SK-N-SH (cell line): Measurements from ENCODE around the gene SCYGR1. TPM values are rescaled to one million over a fixed set of nuclear protein-coding genes. Genes with fewer than 3 reads are reported as not detected.

ENCODE experiments used
- CTCF ChIA-PET: fragments of 300-600, 350-600 bp; formaldehyde crosslinking; extraction: SDS; loops from one replicate; lab custom pipeline; 2021; lab: Yijun Ruan, JAX
- POLR2A ChIA-PET: fragments of 350-600 bp; sonication (Branson Sonifier 250); formaldehyde crosslinking; extraction: SDS; loops from one replicate; lab custom pipeline; 2020; ENCODE audit warnings: antibody characterized with exemption, inconsistent platforms; lab: Yijun Ruan, JAX
- DNase-seq: peaks from one replicate; pipeline ENCODE4 v3.0.0; 2012
- H2AFZ ChIP-seq: fragments of 200-600 bp; sonication (generic); 2 replicates; pipeline ENCODE4 v1.8.1; 2016; ENCODE audit warnings: antibody characterized with exemption, mild to moderate bottlenecking, low read depth
- H3F3A ChIP-seq: fragments of 200-600 bp; sonication (generic); replicated peaks from 2 replicates; pipeline ENCODE3; 2016; ENCODE audit warnings: antibody characterized with exemption, mild to moderate bottlenecking; ENCODE audit not compliant: insufficient read depth
- H3K27ac ChIP-seq, 2 experiments: fragments of 200-500 bp in 1 of 2; fragments of 200-600 bp in 1 of 2; sonication (Bioruptor generic) in 1 of 2; sonication (generic), shearing (Covaris generic) in 1 of 2; 2 replicates each; pipeline versions ENCODE4 v1.5.1 to v1.6.1; 2014 to 2016; ENCODE audit warnings: low read depth in 2 of 2, inconsistent platforms in 1 of 2, low read length in 1 of 2, mild to moderate bottlenecking in 1 of 2, mixed read lengths in 1 of 2
- H3K27me3 ChIP-seq: fragments of 200-600 bp; sonication (generic), shearing (Covaris generic); 2 replicates; pipeline ENCODE4 v1.6.1; 2016; ENCODE audit warnings: mixed run types; ENCODE audit not compliant: insufficient read depth
- H3K36me3 ChIP-seq, 2 experiments: fragments of 200-500 bp in 1 of 2; fragments of 200-600 bp in 1 of 2; sonication (Bioruptor generic) in 1 of 2; sonication (generic) in 1 of 2; replicated peaks in 1 of 2; 2 replicates each; pipeline versions ENCODE3 to v1.5.1; 2014 to 2016; ENCODE audit warnings: low read length in 1 of 2, mild to moderate bottlenecking in 1 of 2; ENCODE audit not compliant: insufficient read depth in 2 of 2, control insufficient read depth in 1 of 2
- H3K4me1 ChIP-seq, 2 experiments: fragments of 200-500 bp in 1 of 2; fragments of 200-600 bp in 1 of 2; sonication (Bioruptor generic) in 1 of 2; sonication (generic), shearing (Covaris generic) in 1 of 2; 2 replicates each; pipeline versions ENCODE4 v1.5.1 to v1.6.1; 2014 to 2016; ENCODE audit warnings: low read depth in 1 of 2, low read length in 1 of 2, mixed run types in 1 of 2; ENCODE audit not compliant: insufficient read depth in 2 of 2, control insufficient read depth in 1 of 2
- H3K4me2 ChIP-seq: fragments of 200-600 bp; sonication (generic), shearing (Covaris generic); 2 replicates; pipeline ENCODE4 v1.6.1; 2017; ENCODE audit warnings: mixed run types
- H3K4me3 ChIP-seq, 2 experiments: fragments of 200-500 bp in 1 of 2; fragments of 200-600 bp in 1 of 2; sonication (Bioruptor generic) in 1 of 2; sonication (generic), shearing (Covaris generic) in 1 of 2; 2 replicates each; pipeline versions ENCODE4 v1.5.1 to v1.8.1; 2014 to 2016; ENCODE audit warnings: low read depth in 2 of 2, inconsistent platforms in 1 of 2, low read length in 1 of 2, mild to moderate bottlenecking in 1 of 2, mixed read lengths in 1 of 2, moderate library complexity in 1 of 2
- H3K79me2 ChIP-seq: fragments of 200-600 bp; sonication (generic); 2 replicates; pipeline ENCODE4 v1.8.1; 2017; ENCODE audit warnings: mild to moderate bottlenecking; ENCODE audit not compliant: insufficient read depth
- H3K9ac ChIP-seq: fragments of 200-600 bp; sonication (generic); 2 replicates; pipeline ENCODE4 v1.6.1; 2017; ENCODE audit warnings: mixed run types
- H3K9me2 ChIP-seq: fragments of 200-600 bp; sonication (generic); 2 replicates; pipeline ENCODE4 v1.6.1; 2017; ENCODE audit warnings: mixed run types
- H3K9me3 ChIP-seq: fragments of 200-600 bp; sonication (generic); 2 replicates; pipeline ENCODE4 v1.6.1; 2017; ENCODE audit warnings: mixed run types, mild to moderate bottlenecking, moderate library complexity
- H4K20me1 ChIP-seq: fragments of 200-600 bp; sonication (generic); 2 replicates; pipeline ENCODE4 v1.6.1; 2017; ENCODE audit warnings: mild to moderate bottlenecking, mixed run types; ENCODE audit not compliant: insufficient read depth
- CTCF ChIP-seq: fragments of 200-600 bp; sonication (generic); IDR thresholded peaks from 2 replicates; pipeline ENCODE4 v1.6.1; 2017; ENCODE audit warnings: antibody characterized with exemption, mild to moderate bottlenecking, moderate library complexity
- ELF1 ChIP-seq: IDR thresholded peaks from 2 replicates; pipeline ENCODE4 v1.4.0; 2012
- EP300 ChIP-seq, 2 experiments: IDR thresholded peaks; 2 replicates each; pipeline versions ENCODE4 v1.4.0 to v1.6.1; 2012; ENCODE audit warnings: borderline replicate concordance in 1 of 2, low read depth in 1 of 2, low read length in 1 of 2
- EZH2phosphoT487 ChIP-seq: fragments of 200-600 bp; sonication (generic); IDR thresholded peaks from 2 replicates; pipeline ENCODE4 v1.6.1; 2017; ENCODE audit warnings: low read depth, mixed run types, mild to moderate bottlenecking, antibody characterized with exemption, moderate library complexity, borderline replicate concordance
- FOSL2 ChIP-seq: IDR thresholded peaks from 2 replicates; pipeline ENCODE4 v1.4.0; 2012; ENCODE audit warnings: low read depth, mild to moderate bottlenecking, moderate library complexity, borderline replicate concordance
- FOXM1 ChIP-seq: IDR thresholded peaks from 2 replicates; pipeline ENCODE4 v1.4.0; 2012; ENCODE audit warnings: low read depth, mild to moderate bottlenecking
- GATA2 ChIP-seq: sonication (generic); formaldehyde crosslinking; IDR thresholded peaks from 2 replicates; pipeline ENCODE4 v1.5.0; 2020; ENCODE audit warnings: mild to moderate bottlenecking, missing genetic modification reagents
- JUND ChIP-seq: IDR thresholded peaks from 2 replicates; pipeline ENCODE4 v1.4.0; 2012
- MAX ChIP-seq: IDR thresholded peaks from 2 replicates; pipeline ENCODE4 v1.4.0; 2012; ENCODE audit warnings: low read depth
- MXI1 ChIP-seq: IDR thresholded peaks from 2 replicates; pipeline ENCODE4 v1.6.1; 2012; ENCODE audit warnings: mild to moderate bottlenecking, low read depth, low read length, improper control_type of control experiment
- NFIC ChIP-seq: IDR thresholded peaks from 2 replicates; pipeline ENCODE4 v1.4.0; 2012; ENCODE audit warnings: borderline replicate concordance
- PBX3 ChIP-seq: IDR thresholded peaks from 2 replicates; pipeline ENCODE4; 2012
- RAD21 ChIP-seq: IDR thresholded peaks from 2 replicates; pipeline ENCODE4 v1.6.1; 2012; ENCODE audit warnings: mild to moderate bottlenecking, low read length
- RCOR1 ChIP-seq: fragments of 150-350 bp; IDR thresholded peaks from 2 replicates; pipeline ENCODE4 v1.6.1; 2017; ENCODE audit warnings: antibody characterized with exemption, low read length
- RXRA ChIP-seq: IDR thresholded peaks from 2 replicates; pipeline ENCODE4 v1.4.0; 2012; ENCODE audit warnings: low read depth, mild to moderate bottlenecking, borderline replicate concordance
- SIN3A ChIP-seq: IDR thresholded peaks from 2 replicates; pipeline ENCODE4 v1.6.1; 2012; ENCODE audit warnings: low read depth, mild to moderate bottlenecking, low read length, moderate library complexity, borderline replicate concordance
- TAF1 ChIP-seq: IDR thresholded peaks from 2 replicates; pipeline ENCODE4 v1.6.1; 2012; ENCODE audit warnings: low read depth, mild to moderate bottlenecking, low read length, moderate library complexity, borderline replicate concordance
- TEAD4 ChIP-seq: IDR thresholded peaks from 2 replicates; pipeline ENCODE4 v1.4.0; 2012; ENCODE audit warnings: mild to moderate bottlenecking, borderline replicate concordance; ENCODE audit not compliant: insufficient read depth
- USF2 ChIP-seq: fragments of 150-350 bp; IDR thresholded peaks from 2 replicates; pipeline ENCODE4 v1.6.1; 2017; ENCODE audit warnings: antibody characterized with exemption, low read length, low read depth, borderline replicate concordance
- YY1 ChIP-seq: IDR thresholded peaks from 2 replicates; pipeline ENCODE4 v1.4.0; 2012; ENCODE audit warnings: low read depth, mild to moderate bottlenecking
- WGBS: methylation state at CpG from one replicate; pipeline ENCODE4 v1.1.6; 2017; ENCODE audit warnings: low lambda C conversion rate; 5-methylcytosine and 5-hydroxymethylcytosine counted together
- polyA plus RNA-seq, 3 experiments: library from polyadenylated mRNA; depleted of rRNA; stranded (reverse); fragments of >200 nt; gene quantifications; 2 replicates each; pipeline ENCODE4 v1.2.3, GENCODE V29; 2012
- TF ChIP-seq, protein P1 (sequence below): fragments of 150-350 bp; IDR thresholded peaks from 2 replicates; pipeline ENCODE4 v1.6.1; 2016; ENCODE audit warnings: mild to moderate bottlenecking, low read depth, low read length

The SCYGR1 gene
- polyA plus RNA-seq, 1 of the 3 experiments (the other 2 are of a cell fraction): not detected

- H3K9me2 ChIP-seq: no peaks in the 10 kb centered on the region
- no peak overlapping the region for H3K9ac ChIP-seq
- ChIA-PET CTCF (interaction anchor here (0.9 kb wide), 1 partner anchor 13 kb away, joined by 3 read pairs; no protein-coding TSS in a partner anchor), POLR2A (no interaction called here)
- H3K79me2 ChIP-seq: no peaks in the 10 kb centered on the region
- H3K4me2 ChIP-seq: no peak overlapping the region
- peaks cover 3% of the 10 kb centered on the region for H3F3A ChIP-seq
- DNase-seq: no peak
- WGBS: 96% methylated on average over 5 of the region's 5 CpGs
- no peaks in the 10 kb centered on the region for H4K20me1 ChIP-seq
- H3K9me3 ChIP-seq: no peaks in the 10 kb centered on the region
- peaks cover under 1 to 3% of the 10 kb centered on the region in 2 experiments; a peak in 3 of 4 replicates for H3K4me1 ChIP-seq
- no peaks in the 10 kb centered on the region for H3K27me3 ChIP-seq
- no peak overlapping the region for H3K27ac ChIP-seq
- TF ChIP-seq EP300 (IDR thresholded peaks at IDR 0.05; ENCODE audit: borderline replicate concordance in 1 of 2, low read depth in 1 of 2, low read length in 1 of 2): no peak
- no peak for TF ChIP-seq ELF1
- TF ChIP-seq, protein P1, sequence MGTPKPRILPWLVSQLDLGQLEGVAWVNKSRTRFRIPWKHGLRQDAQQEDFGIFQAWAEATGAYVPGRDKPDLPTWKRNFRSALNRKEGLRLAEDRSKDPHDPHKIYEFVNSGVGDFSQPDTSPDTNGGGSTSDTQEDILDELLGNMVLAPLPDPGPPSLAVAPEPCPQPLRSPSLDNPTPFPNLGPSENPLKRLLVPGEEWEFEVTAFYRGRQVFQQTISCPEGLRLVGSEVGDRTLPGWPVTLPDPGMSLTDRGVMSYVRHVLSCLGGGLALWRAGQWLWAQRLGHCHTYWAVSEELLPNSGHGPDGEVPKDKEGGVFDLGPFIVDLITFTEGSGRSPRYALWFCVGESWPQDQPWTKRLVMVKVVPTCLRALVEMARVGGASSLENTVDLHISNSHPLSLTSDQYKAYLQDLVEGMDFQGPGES: no peak
- TF ChIP-seq CTCF: no peak
- no peak for TF ChIP-seq FOXM1
- no peak for TF ChIP-seq TAF1
- no peak for TF ChIP-seq YY1
- no peak for TF ChIP-seq MXI1
- TF ChIP-seq TEAD4: no peak
- no peak for TF ChIP-seq MAX
- no peak for TF ChIP-seq RCOR1
- no peak for TF ChIP-seq PBX3
- TF ChIP-seq FOSL2: no peak
- TF ChIP-seq SIN3A: no peak
- peaks cover 34 to 54% of the 10 kb centered on the region in 2 experiments for H3K36me3 ChIP-seq
- H3K4me3 ChIP-seq: no peak overlapping the region
- no peak overlapping the region for H2AFZ ChIP-seq
Observed at GRCh38 chr2:227360351-227360750, 27.4 kb downstream of the SCYGR1 start.

- Histone ChIP-seq H3K9ac (no peak overlapping the region), H3K4me2 (no peak overlapping the region), H2AFZ (no peak overlapping the region), H3K9me2 (no peaks in the 10 kb centered on the region), H3K27ac (no peak overlapping the region), H3K4me1 (no peaks in the 10 kb centered on the region), H3K9me3 (no peaks in the 10 kb centered on the region), H3F3A (no peaks in the 10 kb centered on the region), H3K79me2 (no peaks in the 10 kb centered on the region), H3K36me3 (peaks cover 29 to 77% of the 10 kb centered on the region in 2 experiments), H3K27me3 (no peaks in the 10 kb centered on the region), H3K4me3 (no peak overlapping the region), H4K20me1 (no peaks in the 10 kb centered on the region)
- POLR2A ChIA-PET: no interaction called here
- CTCF ChIA-PET: no interaction called here
- no peak for DNase-seq
- WGBS: 92% methylated on average over 4 of the region's 4 CpGs
- TF ChIP-seq JUND (no peak), GATA2 (no peak), NFIC (no peak), RXRA (no peak), USF2 (no peak), EZH2phosphoT487 (no peak), TAF1 (no peak), RAD21 (no peak), MAX (no peak)
Observed at GRCh38 chr2:227351639-227352038, 36.1 kb downstream of the SCYGR1 start.
